Aorta (tissue), 5 donors: ENCODE results near the gene CHEK2. TPM values are rescaled to one million over a fixed set of nuclear protein-coding genes. Genes with fewer than 3 reads are reported as not detected.
"Not testable (repeated sequence)": the region's sequence is repeated elsewhere in the genome, so short reads cannot be mapped to it uniquely, and the experiment has no call there.

Experiments used
- ATAC-seq: fragments of 200-7000 bp; cut with Tn5 transposase; one replicate; pipeline ENCODE4 v1.9.1; 2022; ENCODE audit warnings: moderate library complexity; ENCODE audit not compliant: low FRiP score
- DNase-seq, 2 donors: peaks; one replicate each; pipeline ENCODE4 v3.0.0-alpha.2; 2020
- H3K27ac ChIP-seq, 2 donors: one replicate each; pipeline ENCODE4 v1.5.1; 2013; ENCODE audit warnings: low read length in 2 of 2, mild to moderate bottlenecking in 2 of 2, moderate library complexity in 2 of 2, control low read depth in 1 of 2, inconsistent platforms in 1 of 2, low read depth in 1 of 2
- H3K27me3 ChIP-seq, 2 donors: one replicate each; pipeline ENCODE4 v1.6.1; 2013; ENCODE audit warnings: control low read depth in 1 of 2, low read length in 1 of 2, mild to moderate bottlenecking in 1 of 2, moderate library complexity in 1 of 2; ENCODE audit not compliant: insufficient read depth in 2 of 2, control insufficient read depth in 1 of 2
- H3K36me3 ChIP-seq, 2 donors: one replicate each; pipeline ENCODE4 v1.6.1; 2013; ENCODE audit warnings: control low read depth in 1 of 2, low read length in 1 of 2, mild to moderate bottlenecking in 1 of 2; ENCODE audit not compliant: insufficient read depth in 2 of 2, control insufficient read depth in 1 of 2
- H3K4me1 ChIP-seq, 2 donors: one replicate each; pipeline ENCODE4 v1.6.1; 2013; ENCODE audit warnings: low read length in 2 of 2, control low read depth in 1 of 2, mild to moderate bottlenecking in 1 of 2, moderate library complexity in 1 of 2; ENCODE audit not compliant: insufficient read depth in 2 of 2, control insufficient read depth in 1 of 2
- H3K4me3 ChIP-seq, 2 donors: one replicate each; pipeline ENCODE4 v1.5.1; 2013; ENCODE audit warnings: low read length in 2 of 2, control low read depth in 1 of 2, mild to moderate bottlenecking in 1 of 2
- H3K9me3 ChIP-seq: one replicate; pipeline ENCODE4 v1.6.1; 2013; ENCODE audit warnings: mild to moderate bottlenecking, low read length; ENCODE audit not compliant: control insufficient read depth
- WGBS, 2 donors: extraction: QIAGEN DNeasy Blood & Tissue Kit; methylation state at CpG; one replicate each; pipeline ENCODE4 v1.1.7; 2013; 5-methylcytosine and 5-hydroxymethylcytosine counted together
- intact Hi-C, 2 donors: fragments of 100-400 bp; cut with DNase I; formaldehyde crosslinking; loops; one replicate each; pipeline versions ENCODE4 v1.14.2 to v1.15.0; 2022
- polyA plus RNA-seq, 2 donors: library from polyadenylated mRNA; stranded (reverse); fragments of 200-250 nt; gene quantifications; one replicate each; pipeline ENCODE4 v1.2.3, GENCODE V29; 2013
- total RNA-seq, 2 donors: library from RNA; stranded (reverse); fragmentation: NEBNext Ultra II Directional; extraction: Animal tissue kit (Norgen Biotek cat#: 25700); gene quantifications; one replicate each; pipeline ENCODE4 v1.2.1, GENCODE V29; 2021
- donor health status: healthy with polysubstance abuse.
- donor health status: Bipolar disorder and iron deficiency.
- donor health status: DM: no; HTN: no; CAD: no.
- donor health status: DM: no; HTN: no; CAD: no.
- donor health status: DM: yes; HTN: yes; CAD: no.

Gene CHEK2
- total and polyA plus RNA-seq, 4 donors, result 5.3 to 15.3 (median 6.3) TPM

DNA sequence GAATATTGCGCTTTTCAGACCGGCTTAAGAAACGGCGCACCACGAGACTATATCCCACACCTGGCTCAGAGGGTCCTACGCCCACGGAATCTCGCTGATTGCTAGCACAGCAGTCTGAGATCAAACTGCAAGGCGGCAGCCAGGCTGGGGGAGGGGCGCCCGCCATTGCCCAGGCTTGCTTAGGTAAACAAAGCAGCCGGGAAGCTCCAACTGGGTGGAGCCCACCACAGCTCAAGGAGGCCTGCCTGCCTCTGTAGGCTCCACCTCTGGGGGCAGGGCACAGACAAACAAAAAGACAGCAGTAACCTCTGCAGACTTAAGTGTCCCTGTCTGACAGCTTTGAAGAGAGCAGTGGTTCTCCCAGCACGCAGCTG lies 78.1 kb downstream of the CHEK2 start:
- H3K9me3 ChIP-seq, H3K4me3 ChIP-seq, DNase-seq, H3K36me3 ChIP-seq, ATAC-seq, H3K4me1 ChIP-seq, H3K27me3 ChIP-seq, H3K27ac ChIP-seq, intact Hi-C loops: not testable (repeated sequence)
- WGBS, 2 donors, result no CpG with 5 or more reads among the region's 13 CpGs

DNA sequence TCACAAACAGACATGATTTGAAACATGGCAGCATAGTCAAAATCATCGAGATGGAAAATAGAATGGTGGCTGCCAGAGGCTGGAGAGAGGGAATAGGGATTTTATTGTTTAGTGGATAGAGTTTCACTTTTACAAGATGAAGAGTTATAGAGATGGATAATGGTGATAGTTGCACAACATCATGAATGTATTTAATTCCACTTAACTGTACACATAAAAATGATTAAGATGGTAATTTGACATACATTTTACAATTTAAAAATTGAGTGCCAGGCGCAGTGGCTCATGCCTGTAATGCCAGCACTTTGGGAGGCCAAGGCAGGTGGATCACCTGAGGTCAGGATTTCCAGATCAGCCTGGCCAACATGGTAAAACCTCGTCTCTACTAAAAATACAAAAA lies 83.2 kb downstream of the CHEK2 start:
- Histone ChIP-seq H3K27me3 (no peaks in the 10 kb centered on the region), H3K9me3 (no peaks in the 10 kb centered on the region), H3K27ac (no peak overlapping the region), H3K4me1 (no peaks in the 10 kb centered on the region), H3K4me3 (no peak overlapping the region), H3K36me3 (no peaks in the 10 kb centered on the region)
- WGBS, 2 donors, result 89 to 90% methylated on average over 3 of the region's 3 CpGs
- no peak for DNase-seq
- intact Hi-C loops, result no loop called here
- ATAC-seq, result no peak

DNA sequence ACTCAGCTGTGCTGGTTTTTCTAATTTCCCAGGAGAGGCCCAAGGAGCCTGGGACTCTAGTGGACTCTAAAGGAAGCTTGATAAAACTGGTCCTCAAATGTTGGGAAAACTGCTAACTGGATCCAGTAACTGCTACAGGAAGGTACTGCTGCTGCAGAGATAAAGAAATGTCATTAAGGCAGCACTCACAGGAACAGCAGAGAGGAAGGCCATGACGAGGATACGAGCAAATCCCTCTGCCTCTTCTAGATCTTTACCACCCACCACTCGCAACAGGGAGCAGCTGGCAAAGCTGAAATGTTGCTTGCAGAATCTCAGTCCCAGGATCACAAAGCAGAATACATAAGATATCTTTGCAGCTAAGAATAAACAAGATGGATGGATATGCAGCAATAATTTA lies 85.4 kb downstream of the CHEK2 start:
- no peak for ATAC-seq
- Histone ChIP-seq H3K9me3 (no peaks in the 10 kb centered on the region), H3K4me1 (no peaks in the 10 kb centered on the region), H3K27me3 (no peaks in the 10 kb centered on the region), H3K27ac (no peak overlapping the region), H3K4me3 (no peak overlapping the region), H3K36me3 (no peaks in the 10 kb centered on the region)
- DNase-seq, result no peak
- intact Hi-C loops, result no loop called here
- WGBS, 2 donors, result 89 to 93% methylated on average over 3 of the region's 3 CpGs

DNA sequence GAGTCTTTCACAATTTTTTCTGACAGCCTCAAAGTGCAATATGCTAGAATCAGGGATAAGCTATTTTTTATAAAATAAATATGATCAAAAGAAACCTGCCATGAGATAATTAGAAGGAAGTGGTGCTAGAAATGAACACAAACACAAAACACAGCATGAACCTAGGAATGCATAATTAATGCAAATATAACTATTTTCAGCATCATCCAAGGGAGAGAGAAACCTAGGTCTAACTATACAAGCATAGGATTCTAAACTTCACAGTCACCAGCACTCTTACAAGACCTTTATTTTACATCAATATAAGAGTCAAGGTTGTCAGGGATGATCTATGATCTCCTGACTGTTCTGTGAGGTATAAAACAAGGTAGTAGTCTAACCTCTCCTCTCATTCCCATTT lies 91.2 kb downstream of the CHEK2 start:
- DNase-seq (no peak), ATAC-seq (no peak)
- intact Hi-C loops, result no loop called here
- H3K9me3 ChIP-seq, result no peaks in the 10 kb centered on the region
- no peak overlapping the region for H3K4me3 ChIP-seq
- H3K4me1 ChIP-seq, result no peaks in the 10 kb centered on the region
- H3K36me3 ChIP-seq, result no peaks in the 10 kb centered on the region
- no peaks in the 10 kb centered on the region for H3K27me3 ChIP-seq
- no peak overlapping the region for H3K27ac ChIP-seq

DNA sequence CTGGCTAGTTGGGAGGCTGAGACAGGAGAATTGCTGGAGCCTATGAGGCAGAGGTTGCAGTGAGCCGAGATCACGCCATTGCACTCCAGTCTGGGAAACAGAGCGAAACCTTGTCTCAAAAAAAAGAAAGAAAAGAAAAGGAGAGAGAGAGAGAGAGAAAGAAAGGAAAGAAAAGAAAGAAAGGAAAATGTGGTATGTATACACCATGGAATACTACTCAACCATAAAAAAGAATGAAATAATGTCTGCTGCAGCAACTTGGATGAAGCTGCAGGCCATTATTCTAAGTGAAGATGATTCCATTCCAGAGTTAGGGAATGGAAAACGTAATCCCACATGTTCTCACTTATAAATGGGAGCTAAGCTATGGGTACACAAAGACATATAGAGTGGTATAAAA lies 92.8 kb downstream of the CHEK2 start:
- 98 to 99% methylated on average over 4 of the region's 4 CpGs for WGBS, 2 donors

DNA sequence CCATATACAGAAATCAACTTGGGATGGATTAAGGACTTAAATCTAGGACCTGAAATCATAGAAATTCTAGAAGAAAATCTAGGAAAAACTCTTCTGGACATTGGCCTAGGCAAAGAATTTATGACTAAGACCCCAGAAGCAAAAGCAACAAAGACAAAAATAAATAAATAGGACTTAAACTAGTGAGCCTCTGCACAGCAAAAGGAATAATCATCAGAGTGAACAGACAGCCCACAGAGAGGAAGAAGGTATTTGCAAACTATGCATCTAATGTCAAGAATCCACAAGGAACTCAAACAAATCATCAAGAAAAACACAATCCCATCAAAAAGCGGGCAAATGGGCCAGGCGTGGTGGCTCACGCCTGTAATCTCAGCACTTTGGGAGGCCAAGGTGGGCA lies 94.4 kb downstream of the CHEK2 start:
- no peak overlapping the region for H3K4me3 ChIP-seq
- no peaks in the 10 kb centered on the region for H3K9me3 ChIP-seq
- no peak overlapping the region for H3K27ac ChIP-seq
- no peaks in the 10 kb centered on the region for H3K27me3 ChIP-seq
- H3K36me3 ChIP-seq, result no peaks in the 10 kb centered on the region
- DNase-seq (no peak), ATAC-seq (no peak)
- WGBS, 2 donors, result 98 to 100% methylated on average over 3 of the region's 3 CpGs
- intact Hi-C loops, result no loop called here
- no peaks in the 10 kb centered on the region for H3K4me1 ChIP-seq

More for the DNA sequence above, 92.8 kb downstream of the CHEK2 start:
- Histone ChIP-seq H3K27me3 (no peaks in the 10 kb centered on the region), H3K4me1 (no peaks in the 10 kb centered on the region), H3K4me3 (no peak overlapping the region), H3K9me3 (no peaks in the 10 kb centered on the region), H3K36me3 (no peaks in the 10 kb centered on the region), H3K27ac (no peak overlapping the region)
- DNase-seq (no peak), ATAC-seq (no peak)
- intact Hi-C loops, result no loop called here

DNA sequence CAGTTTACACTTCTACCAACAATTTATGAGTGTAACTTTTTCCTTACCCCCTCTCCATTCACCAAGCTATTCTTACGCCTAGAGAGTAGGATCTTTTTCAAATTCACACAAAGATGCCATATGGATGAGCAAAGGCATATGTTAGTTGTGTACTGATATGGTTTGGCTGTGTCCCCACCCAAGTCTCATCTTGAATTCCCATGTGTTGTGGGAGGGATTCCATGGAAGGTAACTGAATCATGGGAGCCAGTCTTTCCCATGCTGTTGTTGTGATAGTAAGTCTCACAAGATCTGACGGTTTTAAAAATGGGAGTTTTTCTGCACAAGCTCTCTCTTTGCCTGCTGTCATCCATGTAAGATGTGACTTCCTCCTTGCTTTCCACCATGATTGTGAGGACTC lies 102.3 kb downstream of the CHEK2 start:
- DNase-seq (no peak), ATAC-seq (no peak)
- 93 to 98% methylated on average over 2 of the region's 2 CpGs for WGBS, 2 donors
- Histone ChIP-seq H3K36me3 (no peaks in the 10 kb centered on the region), H3K27me3 (no peaks in the 10 kb centered on the region), H3K9me3 (no peaks in the 10 kb centered on the region), H3K27ac (no peak overlapping the region), H3K4me3 (no peak overlapping the region), H3K4me1 (no peaks in the 10 kb centered on the region)
- intact Hi-C loops, result no loop called here

Other genes starting within 250 kb of the CHEK2 start
- 10 to 100 TPM; 44.1 to 74.9 TPM for gene TTC28, start 62.0 kb downstream of the CHEK2 start, total RNA-seq
- gene TTC28, start 62.0 kb downstream of the CHEK2 start, polyA plus RNA-seq, result 1 to 10 TPM; 3.1 to 8.1 TPM
- gene HSCB, start 219 bp upstream of the CHEK2 start, total RNA-seq, result 10 to 100 TPM; 10.3 to 12.0 TPM
- 10 to 100 TPM; 17.9 to 23.6 TPM for gene HSCB, start 219 bp upstream of the CHEK2 start, polyA plus RNA-seq
- 10 to 100 TPM; 20.3 to 26.9 TPM for gene CCDC117, start 30.9 kb upstream of the CHEK2 start, total RNA-seq
- 1 to 10 TPM; 6.7 to 9.6 TPM for gene CCDC117, start 30.9 kb upstream of the CHEK2 start, polyA plus RNA-seq
- gene XBP1, start 58.7 kb upstream of the CHEK2 start, total RNA-seq, result 100 to 1,000 TPM; 118 to 143 TPM
- gene XBP1, start 58.7 kb upstream of the CHEK2 start, polyA plus RNA-seq, result 10 to 100 TPM; 49.3 to 73.5 TPM
- gene ZNRF3, start 141.8 kb upstream of the CHEK2 start, total RNA-seq, result 10 to 100 TPM in 1 of 2 donors, 1 to 10 TPM in 1; 7.2 to 11.8 TPM
- gene ZNRF3, start 141.8 kb upstream of the CHEK2 start, polyA plus RNA-seq, result 1 to 10 TPM; 1.4 to 2.9 TPM